HEK293T (cell line): Measurements from ENCODE around the gene BCAP31.

ENCODE experiments used
- CTCF ChIA-PET: fragments of 350-600 bp; formaldehyde crosslinking; extraction: SDS; loops from one replicate; lab custom pipeline; 2021; ENCODE audit warnings: antibody characterized with exemption, inconsistent platforms; lab: Yijun Ruan, JAX
- POLR2A ChIA-PET: fragments of 350-600 bp; formaldehyde crosslinking; extraction: SDS; loops from one replicate; lab custom pipeline; 2020; ENCODE audit warnings: antibody characterized with exemption, inconsistent platforms; lab: Yijun Ruan, JAX
- DNase-seq: peaks from one replicate; pipeline ENCODE4 v3.0.0; 2012; ENCODE audit warnings: mixed read lengths; ENCODE audit errors: extremely low spot score
- ARNT ChIP-seq: fragments of 450-650 bp; IDR thresholded peaks from 2 replicates; pipeline ENCODE4 v1.6.1; 2017; ENCODE audit warnings: mild to moderate bottlenecking
- BHLHE40 ChIP-seq: fragments of 450-650 bp; IDR thresholded peaks from 2 replicates; pipeline ENCODE4 v1.6.1; 2016; ENCODE audit warnings: mild to moderate bottlenecking, moderate library complexity, borderline replicate concordance
- CTBP1 ChIP-seq: fragments of 450-650 bp; IDR thresholded peaks from 2 replicates; pipeline ENCODE4 v1.6.1; 2016; ENCODE audit warnings: borderline replicate concordance
- ELF4 ChIP-seq: fragments of 450-650 bp; IDR thresholded peaks from 2 replicates; pipeline ENCODE4 v1.6.1; 2017; ENCODE audit warnings: antibody characterized with exemption
- FOXA1 ChIP-seq: fragments of 450-650 bp; IDR thresholded peaks from 2 replicates; pipeline ENCODE4 v1.6.1; 2016; ENCODE audit warnings: mild to moderate bottlenecking
- FOXK2 ChIP-seq: fragments of 450-650 bp; IDR thresholded peaks from 2 replicates; pipeline ENCODE4 v1.6.1; 2016; ENCODE audit warnings: mild to moderate bottlenecking
- FOXM1 ChIP-seq: fragments of 450-650 bp; IDR thresholded peaks from 2 replicates; pipeline ENCODE4 v1.6.1; 2017; ENCODE audit warnings: mild to moderate bottlenecking, borderline replicate concordance
- HDGF ChIP-seq: fragments of 450-650 bp; IDR thresholded peaks from 2 replicates; pipeline ENCODE4 v1.6.1; 2017; ENCODE audit warnings: antibody characterized with exemption, borderline replicate concordance
- L3MBTL2 ChIP-seq: fragments of 450-650 bp; conservative IDR thresholded peaks from 2 replicates; pipeline ENCODE4 v1.6.1; 2016; ENCODE audit warnings: mild to moderate bottlenecking
- LEF1 ChIP-seq: fragments of 450-650 bp; IDR thresholded peaks from 2 replicates; pipeline ENCODE4 v1.6.1; 2017; ENCODE audit warnings: mild to moderate bottlenecking, borderline replicate concordance
- NFRKB ChIP-seq: fragments of 450-650 bp; IDR thresholded peaks from 2 replicates; pipeline ENCODE4 v1.6.1; 2016; ENCODE audit warnings: mild to moderate bottlenecking, moderate library complexity
- SP1 ChIP-seq: fragments of 450-650 bp; IDR thresholded peaks from 2 replicates; pipeline ENCODE4 v1.6.1; 2017
- SUZ12 ChIP-seq: fragments of 450-650 bp; IDR thresholded peaks from 2 replicates; pipeline ENCODE4 v1.6.1; 2016; ENCODE audit warnings: mild to moderate bottlenecking
- TARDBP ChIP-seq: fragments of 450-650 bp; IDR thresholded peaks from 2 replicates; pipeline ENCODE4 v1.6.1; 2016
- ZNF384 ChIP-seq: fragments of 450-650 bp; IDR thresholded peaks from 2 replicates; pipeline ENCODE4 v1.6.1; 2016
- TF ChIP-seq, protein P1 (sequence below): fragments of 450-650 bp; IDR thresholded peaks from 2 replicates; pipeline ENCODE4 v1.6.1; 2016

The BCAP31 gene

DNA sequence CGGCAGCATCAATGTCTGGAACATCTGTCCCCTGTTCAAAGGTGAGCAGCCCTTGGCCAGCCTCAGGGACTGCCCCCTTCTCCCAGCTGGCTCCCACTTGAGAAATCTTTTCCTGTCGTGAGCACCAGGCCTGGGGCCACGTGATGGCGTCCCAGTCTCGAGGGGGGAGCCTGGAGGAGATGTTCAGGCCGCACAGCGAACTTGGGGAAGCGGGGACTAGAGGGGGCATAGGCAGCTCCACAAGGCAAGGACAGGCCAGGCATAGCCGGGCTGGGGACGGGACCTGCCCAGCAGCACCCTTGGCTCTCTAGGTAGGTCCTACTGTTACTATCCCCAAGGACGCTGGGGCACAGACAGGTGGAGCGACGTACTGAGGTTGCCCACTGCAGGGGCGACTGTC, 33.7 kb downstream of the BCAP31 start:
- DNase-seq, result no peak
- ChIA-PET POLR2A (no interaction called here), CTCF (no interaction called here)
- TF ChIP-seq, protein P1, sequence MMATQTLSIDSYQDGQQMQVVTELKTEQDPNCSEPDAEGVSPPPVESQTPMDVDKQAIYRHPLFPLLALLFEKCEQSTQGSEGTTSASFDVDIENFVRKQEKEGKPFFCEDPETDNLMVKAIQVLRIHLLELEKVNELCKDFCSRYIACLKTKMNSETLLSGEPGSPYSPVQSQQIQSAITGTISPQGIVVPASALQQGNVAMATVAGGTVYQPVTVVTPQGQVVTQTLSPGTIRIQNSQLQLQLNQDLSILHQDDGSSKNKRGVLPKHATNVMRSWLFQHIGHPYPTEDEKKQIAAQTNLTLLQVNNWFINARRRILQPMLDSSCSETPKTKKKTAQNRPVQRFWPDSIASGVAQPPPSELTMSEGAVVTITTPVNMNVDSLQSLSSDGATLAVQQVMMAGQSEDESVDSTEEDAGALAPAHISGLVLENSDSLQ, result no peak
- TF ChIP-seq ELF4 (no peak), HDGF (no peak), LEF1 (no peak), BHLHE40 (no peak), NFRKB (no peak), FOXM1 (no peak), CTBP1 (no peak), SUZ12 (no peak), FOXK2 (no peak), FOXA1 (no peak), L3MBTL2 (no peak), SP1 (no peak), ARNT (no peak), TARDBP (no peak), ZNF384 (no peak)

DNA sequence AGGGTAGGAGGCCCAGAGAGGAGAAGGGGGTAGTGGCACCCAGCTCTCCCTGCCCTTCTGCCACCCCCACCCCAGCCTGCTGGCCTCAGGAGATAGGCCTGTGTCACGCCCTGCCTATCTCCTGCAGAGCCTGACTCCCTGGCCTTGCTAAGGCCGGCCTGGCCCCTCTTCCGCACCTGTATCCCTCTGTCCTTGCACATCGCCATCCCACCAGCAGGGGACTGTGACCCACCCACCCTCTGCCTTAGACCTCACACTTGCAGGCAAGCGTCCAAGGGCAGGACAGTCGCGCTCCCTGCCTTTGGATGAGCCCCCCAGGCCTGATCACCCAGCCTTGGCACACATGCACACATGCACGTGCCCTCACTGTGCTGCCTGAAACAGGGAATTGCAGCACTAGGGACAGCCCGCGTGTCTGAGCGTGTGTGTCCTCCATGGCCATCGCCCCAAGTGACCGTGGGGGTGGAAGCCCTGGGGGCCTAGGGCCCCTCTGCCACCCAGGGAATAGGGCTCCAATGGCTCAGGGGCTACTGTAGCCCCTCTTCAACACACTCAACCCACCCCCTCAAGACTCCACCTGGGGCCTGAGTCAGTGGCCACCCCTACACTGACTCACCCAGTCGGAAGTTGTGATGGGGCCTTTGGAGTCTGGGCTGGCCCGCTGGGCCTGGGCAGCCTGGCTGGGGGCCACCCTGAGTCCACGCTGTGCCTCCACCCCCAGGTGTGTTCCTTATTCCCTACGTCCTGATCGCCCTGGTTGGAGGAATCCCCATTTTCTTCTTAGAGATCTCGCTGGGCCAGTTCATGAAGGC, 34.3 kb downstream of the BCAP31 start:
- TF ChIP-seq FOXA1 (no peak), BHLHE40 (no peak), NFRKB (no peak), TARDBP (no peak), LEF1 (no peak), ELF4 (no peak), SUZ12 (no peak), L3MBTL2 (no peak), CTBP1 (no peak), ZNF384 (no peak), HDGF (no peak), ARNT (no peak), FOXK2 (no peak), FOXM1 (no peak), SP1 (no peak)
- TF ChIP-seq, protein P1, result no peak
- CTCF ChIA-PET, result no interaction called here
- no peak for DNase-seq
- POLR2A ChIA-PET, result no interaction called here

DNA sequence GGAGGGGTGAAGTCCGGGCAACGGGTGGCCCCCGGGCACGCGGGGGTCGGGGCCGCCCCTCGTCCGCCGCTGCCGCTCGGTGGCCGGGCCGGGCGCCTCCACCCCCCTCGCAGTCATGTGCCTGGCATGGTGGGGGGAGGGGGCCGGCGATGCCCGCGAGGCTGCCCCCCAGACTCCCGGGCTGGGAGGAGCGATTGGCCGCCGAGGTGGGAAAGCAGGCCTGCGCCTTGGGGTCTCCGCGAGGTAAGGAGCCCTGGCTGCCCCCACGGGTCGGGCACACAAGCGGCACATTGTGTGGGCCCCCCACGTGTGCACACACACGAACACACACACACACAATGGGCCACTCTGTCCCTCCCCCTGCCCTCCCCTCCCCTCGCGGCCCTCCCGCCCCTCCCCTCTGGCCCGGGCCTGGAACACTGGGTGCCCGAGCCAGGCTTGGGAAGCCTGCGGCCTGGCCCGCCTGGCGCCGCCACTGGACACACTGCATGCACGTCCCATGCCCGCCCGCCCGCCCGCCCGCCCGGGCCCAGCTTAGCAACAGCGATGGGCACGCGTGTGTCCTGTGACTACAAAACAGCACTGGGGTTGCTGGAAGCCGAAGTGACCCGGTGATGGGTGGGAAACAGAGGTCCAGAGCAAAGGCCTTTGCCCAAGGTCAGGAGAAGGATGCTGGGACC, 35.1 kb downstream of the BCAP31 start:
- CTCF ChIA-PET, result no interaction called here
- POLR2A ChIA-PET, result no interaction called here
- DNase-seq, result no peak
- TF ChIP-seq SP1, result no peak
- no peak for TF ChIP-seq L3MBTL2

DNA sequence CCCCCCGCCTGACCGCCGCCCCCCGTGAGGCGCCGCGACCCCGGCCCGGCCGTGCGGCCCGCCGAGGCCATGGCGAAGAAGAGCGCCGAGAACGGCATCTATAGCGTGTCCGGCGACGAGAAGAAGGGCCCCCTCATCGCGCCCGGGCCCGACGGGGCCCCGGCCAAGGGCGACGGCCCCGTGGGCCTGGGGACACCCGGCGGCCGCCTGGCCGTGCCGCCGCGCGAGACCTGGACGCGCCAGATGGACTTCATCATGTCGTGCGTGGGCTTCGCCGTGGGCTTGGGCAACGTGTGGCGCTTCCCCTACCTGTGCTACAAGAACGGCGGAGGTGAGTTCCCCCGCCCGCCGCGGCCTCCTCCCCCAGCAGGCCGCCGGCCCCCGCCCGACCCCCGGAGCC, 35.7 kb downstream of the BCAP31 start:
- CTCF ChIA-PET, result no interaction called here
- TF ChIP-seq LEF1, result no peak
- no peak for TF ChIP-seq TARDBP
- no peak for TF ChIP-seq ARNT
- no peak for TF ChIP-seq FOXA1
- no peak for TF ChIP-seq ELF4
- no peak for TF ChIP-seq HDGF
- TF ChIP-seq L3MBTL2, result no peak
- TF ChIP-seq SP1, result no peak
- no peak for TF ChIP-seq FOXM1
- TF ChIP-seq ZNF384, result no peak
- no peak for TF ChIP-seq FOXK2
- TF ChIP-seq, protein P1, result no peak
- no peak for TF ChIP-seq CTBP1
- TF ChIP-seq BHLHE40, result no peak
- no peak for TF ChIP-seq SUZ12
- DNase-seq, result no peak
- POLR2A ChIA-PET, result no interaction called here

DNA sequence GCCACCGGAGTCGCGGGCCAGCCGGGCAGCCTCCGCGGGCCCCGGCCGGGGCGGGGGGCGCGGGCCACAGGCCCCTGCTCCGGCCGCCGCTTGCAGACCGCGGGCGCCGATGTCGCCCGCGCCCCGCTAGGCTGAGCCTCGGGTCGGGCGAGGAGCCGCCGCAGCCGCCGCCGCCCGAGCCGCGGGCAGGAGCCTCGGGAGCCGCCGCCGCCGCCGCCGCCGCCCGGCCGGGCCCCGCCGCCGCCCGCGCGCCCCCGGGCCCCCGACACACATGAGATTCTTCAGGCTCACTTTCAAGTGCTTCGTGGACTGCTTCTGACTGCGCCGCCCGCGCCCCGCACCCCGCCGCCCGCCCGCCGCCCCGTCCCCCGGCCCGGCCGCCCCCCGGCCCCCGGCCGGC, 36.1 kb downstream of the BCAP31 start:
- ChIA-PET POLR2A (no interaction called here), CTCF (interaction anchor here (0.7 to 1.7 kb wide), 5 partner anchors 11 to 83 kb away, joined by 3 to 7 read pairs (median 4); no protein-coding TSS in a partner anchor)
- no peak for DNase-seq
- TF ChIP-seq SUZ12 (no peak), FOXA1 (no peak), ELF4 (no peak), LEF1 (no peak), BHLHE40 (no peak), TARDBP (no peak), CTBP1 (no peak), NFRKB (no peak), ARNT (no peak), FOXK2 (no peak), L3MBTL2 (no peak), SP1 (no peak), FOXM1 (no peak), HDGF (no peak), ZNF384 (no peak)
- TF ChIP-seq, protein P1, result no peak
